Neural cell (in vitro differentiated cells): Measurements from ENCODE around the gene PTPRC.
A peak's percentile ranks its signal among the peaks of the same experiment; 100 is the strongest.

ENCODE experiments used
- EP300 ChIP-seq: fragments of 450-650 bp; conservative IDR thresholded peaks from 2 replicates; pipeline ENCODE4 v1.6.1; 2014; ENCODE audit warnings: antibody characterized with exemption, mild to moderate bottlenecking, moderate library complexity; ENCODE audit not compliant: poor library complexity, severe bottlenecking
- EZH2 ChIP-seq: fragments of 200-600, 300-800 bp; shearing (Covaris generic), sonication (generic); IDR thresholded peaks from 2 replicates; pipeline ENCODE4 v1.6.1; 2014; ENCODE audit warnings: antibody characterized with exemption, low read length, borderline replicate concordance, mild to moderate bottlenecking; ENCODE audit not compliant: insufficient read depth, poor library complexity, severe bottlenecking
- MXI1 ChIP-seq: fragments of 450-650 bp; conservative IDR thresholded peaks from 2 replicates; pipeline ENCODE4 v1.6.1; 2014; ENCODE audit warnings: antibody characterized with exemption, mild to moderate bottlenecking; ENCODE audit not compliant: poor library complexity, severe bottlenecking
- POLR2AphosphoS5 ChIP-seq: IDR thresholded peaks from 2 replicates; pipeline ENCODE4 v1.6.1; 2012
- RAD21 ChIP-seq: fragments of 450-650 bp; conservative IDR thresholded peaks from 2 replicates; pipeline ENCODE4 v1.6.1; 2014; ENCODE audit warnings: antibody characterized with exemption, mild to moderate bottlenecking, moderate library complexity
- TAF1 ChIP-seq: IDR thresholded peaks from 2 replicates; pipeline ENCODE4 v1.6.1; 2012; ENCODE audit warnings: low read depth
- TF ChIP-seq, protein P1 (sequence below): fragments of 450-650 bp; IDR thresholded peaks from 2 replicates; pipeline ENCODE4 v1.5.1; 2014; ENCODE audit warnings: antibody characterized with exemption, mild to moderate bottlenecking, moderate library complexity; ENCODE audit not compliant: poor library complexity, severe bottlenecking

DNA sequence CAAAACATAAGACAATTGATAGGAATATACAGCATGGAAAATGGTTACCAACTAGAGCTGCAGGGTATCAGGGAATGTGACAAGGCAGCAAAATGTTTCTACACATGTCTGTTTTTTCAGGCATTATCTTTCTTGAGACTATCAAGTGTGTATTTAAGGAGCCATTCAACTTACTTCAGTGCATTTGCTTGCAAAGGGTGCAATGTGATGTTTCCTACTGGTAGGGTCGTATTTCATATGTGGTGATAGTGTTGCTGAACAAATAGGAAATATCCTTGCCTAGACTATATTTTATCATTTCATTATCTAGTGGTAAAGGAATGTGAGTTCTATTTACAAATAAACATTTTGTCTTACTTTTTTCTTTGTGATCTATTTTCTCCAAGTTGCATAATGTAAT lies 42.4 kb downstream of the PTPRC start:
- TF ChIP-seq EP300 (peak; percentile 42), EZH2 (no peak), POLR2AphosphoS5 (peak; percentile 75), TAF1 (no peak), RAD21 (no peak), MXI1 (no peak)
- TF ChIP-seq, protein P1, sequence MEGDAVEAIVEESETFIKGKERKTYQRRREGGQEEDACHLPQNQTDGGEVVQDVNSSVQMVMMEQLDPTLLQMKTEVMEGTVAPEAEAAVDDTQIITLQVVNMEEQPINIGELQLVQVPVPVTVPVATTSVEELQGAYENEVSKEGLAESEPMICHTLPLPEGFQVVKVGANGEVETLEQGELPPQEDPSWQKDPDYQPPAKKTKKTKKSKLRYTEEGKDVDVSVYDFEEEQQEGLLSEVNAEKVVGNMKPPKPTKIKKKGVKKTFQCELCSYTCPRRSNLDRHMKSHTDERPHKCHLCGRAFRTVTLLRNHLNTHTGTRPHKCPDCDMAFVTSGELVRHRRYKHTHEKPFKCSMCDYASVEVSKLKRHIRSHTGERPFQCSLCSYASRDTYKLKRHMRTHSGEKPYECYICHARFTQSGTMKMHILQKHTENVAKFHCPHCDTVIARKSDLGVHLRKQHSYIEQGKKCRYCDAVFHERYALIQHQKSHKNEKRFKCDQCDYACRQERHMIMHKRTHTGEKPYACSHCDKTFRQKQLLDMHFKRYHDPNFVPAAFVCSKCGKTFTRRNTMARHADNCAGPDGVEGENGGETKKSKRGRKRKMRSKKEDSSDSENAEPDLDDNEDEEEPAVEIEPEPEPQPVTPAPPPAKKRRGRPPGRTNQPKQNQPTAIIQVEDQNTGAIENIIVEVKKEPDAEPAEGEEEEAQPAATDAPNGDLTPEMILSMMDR, result no peak
